OCI-LY1 (cell line): ENCODE results near the gene MPRIP.

Experiments used
- CTCF ChIP-seq: fragments of 200-600 bp; sonication (generic), shearing (Covaris generic); IDR thresholded peaks from 2 replicates; pipeline ENCODE4 v1.5.1; 2017; ENCODE audit warnings: mild to moderate bottlenecking, antibody characterized with exemption, low read length, moderate library complexity, mixed read lengths
- EZH2 ChIP-seq: fragments of 200-600 bp; sonication (generic), shearing (Covaris generic); IDR thresholded peaks from 2 replicates; pipeline ENCODE4 v1.8.0; 2017; ENCODE audit warnings: borderline replicate concordance, mixed run types, mild to moderate bottlenecking, antibody characterized with exemption, low read length, moderate library complexity, mixed read lengths

GRCh38 chr17:17201271-17201670, 159.0 kb downstream of the MPRIP start:
- TF ChIP-seq CTCF = no peak
- TF ChIP-seq EZH2 = no peak
